ENCODE results near the gene RNF25.

DNA sequence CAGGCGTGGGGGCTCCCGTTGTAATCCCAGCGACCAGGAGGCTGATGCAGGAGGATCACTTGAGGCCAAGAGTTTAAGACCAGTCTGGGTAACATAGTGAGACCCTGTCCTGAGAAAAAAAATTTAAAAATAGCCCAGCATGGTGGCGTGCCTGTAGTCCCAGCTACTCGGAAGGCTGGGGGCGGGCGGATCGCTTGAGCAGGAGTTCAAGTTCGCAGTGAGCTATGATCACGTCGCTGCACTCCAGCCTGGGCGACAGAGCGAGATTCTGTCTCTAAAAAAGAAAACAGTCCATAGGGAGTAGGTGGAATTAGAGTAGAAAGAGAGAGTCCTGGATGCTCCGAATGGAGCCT lies 38.5 kb upstream of the RNF25 start:
- TF ChIP-seq, protein P1, sequence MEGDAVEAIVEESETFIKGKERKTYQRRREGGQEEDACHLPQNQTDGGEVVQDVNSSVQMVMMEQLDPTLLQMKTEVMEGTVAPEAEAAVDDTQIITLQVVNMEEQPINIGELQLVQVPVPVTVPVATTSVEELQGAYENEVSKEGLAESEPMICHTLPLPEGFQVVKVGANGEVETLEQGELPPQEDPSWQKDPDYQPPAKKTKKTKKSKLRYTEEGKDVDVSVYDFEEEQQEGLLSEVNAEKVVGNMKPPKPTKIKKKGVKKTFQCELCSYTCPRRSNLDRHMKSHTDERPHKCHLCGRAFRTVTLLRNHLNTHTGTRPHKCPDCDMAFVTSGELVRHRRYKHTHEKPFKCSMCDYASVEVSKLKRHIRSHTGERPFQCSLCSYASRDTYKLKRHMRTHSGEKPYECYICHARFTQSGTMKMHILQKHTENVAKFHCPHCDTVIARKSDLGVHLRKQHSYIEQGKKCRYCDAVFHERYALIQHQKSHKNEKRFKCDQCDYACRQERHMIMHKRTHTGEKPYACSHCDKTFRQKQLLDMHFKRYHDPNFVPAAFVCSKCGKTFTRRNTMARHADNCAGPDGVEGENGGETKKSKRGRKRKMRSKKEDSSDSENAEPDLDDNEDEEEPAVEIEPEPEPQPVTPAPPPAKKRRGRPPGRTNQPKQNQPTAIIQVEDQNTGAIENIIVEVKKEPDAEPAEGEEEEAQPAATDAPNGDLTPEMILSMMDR (IDR thresholded peaks at IDR 0.05), result no peak
- TF ChIP-seq POLR2AphosphoS5 (IDR thresholded peaks at IDR 0.05; ENCODE audit: insufficient read depth in 1 of 2, low read depth in 1 of 2), result no peak
